HG02798 (cell line): ENCODE results near the gene NPAS1.

Source experiments
- ATAC-seq: cut with Tn5 transposase; IDR thresholded peaks from one replicate; pipeline ENCODE4 v1.9.1; 2021; ENCODE audit warnings: mild to moderate bottlenecking; ENCODE audit not compliant: unreplicated experiment, poor library complexity

Gene NPAS1

GRCh38 chr19:47019431-47020041, at the start of gene NPAS1:
Gene NPAS1, plus strand, starts transcription at chr19:47019837. Its CDS starts 1,211 bp downstream, at chr19:47021048.
- ATAC-seq = no peak

GRCh38 chr19:46970815-46971214, 48.8 kb upstream of the NPAS1 start:
- ATAC-seq = no peak

GRCh38 chr19:46972311-46972710, 47.3 kb upstream of the NPAS1 start:
- ATAC-seq = no peak

- no peak for ATAC-seq
Observed at GRCh38 chr19:46974181-46974580, 45.5 kb upstream of the NPAS1 start.

GRCh38 chr19:46975011-46975924, 44.4 kb upstream of the NPAS1 start:
- ATAC-seq = no peak

GRCh38 chr19:46975925-46976782, 43.5 kb upstream of the NPAS1 start:
- ATAC-seq = no peak

- no peak for ATAC-seq
Observed at GRCh38 chr19:46976845-46977320, 42.8 kb upstream of the NPAS1 start.

GRCh38 chr19:46977548-46977947, 42.1 kb upstream of the NPAS1 start:
- ATAC-seq = no peak

- no peak for ATAC-seq
Observed at GRCh38 chr19:46978171-46978869, 41.3 kb upstream of the NPAS1 start.

GRCh38 chr19:46979126-46980105, 40.2 kb upstream of the NPAS1 start:
- ATAC-seq = no peak

GRCh38 chr19:46980761-46981160, 38.9 kb upstream of the NPAS1 start:
- ATAC-seq = no peak

GRCh38 chr19:46981286-46981945, 38.2 kb upstream of the NPAS1 start:
- no peak for ATAC-seq

- no peak for ATAC-seq
Observed at GRCh38 chr19:46983097-46983496, 36.5 kb upstream of the NPAS1 start.

GRCh38 chr19:46984077-46985010, 35.3 kb upstream of the NPAS1 start:
- ATAC-seq = no peak

GRCh38 chr19:46985542-46986415, 33.9 kb upstream of the NPAS1 start:
- ATAC-seq = no peak

GRCh38 chr19:46988614-46989230, 30.9 kb upstream of the NPAS1 start:
- ATAC-seq = no peak
